Panc1 (cell line): ENCODE data around the gene STARD5. TPM values are rescaled to one million over a fixed set of nuclear protein-coding genes. Genes with fewer than 3 reads are reported as not detected.

Experiments used
- ATAC-seq: fragments of 200-7000 bp; cut with Tn5 transposase; 2 replicates; pipeline ENCODE4 v1.9.1; 2020; ENCODE audit warnings: mild to moderate bottlenecking, moderate library complexity
- BruUV-seq: library from RNA; stranded (reverse); fragments of 400-500 nt; replicated peaks from 2 replicates; lab custom pipeline; 2021; lab: Mats Ljungman, UMichigan
- CTCF ChIA-PET: fragments of 300-600 bp; sonication (Branson Sonifier 250); formaldehyde crosslinking; loops from one replicate; lab custom pipeline; 2022; ENCODE audit warnings: antibody characterized with exemption; lab: Charles Lee
- POLR2A ChIA-PET: fragments of 300-600 bp; sonication (Branson Sonifier 250); formaldehyde crosslinking; loops from one replicate; lab custom pipeline; 2022; ENCODE audit warnings: antibody characterized with exemption; lab: Charles Lee
- DNase-seq: peaks from one replicate; pipeline ENCODE4 v3.0.0-alpha.2; 2010; ENCODE audit warnings: low read depth, low spot score
- H3K27ac ChIP-seq: 2 replicates; pipeline ENCODE4 v1.5.1; 2011; ENCODE audit warnings: mild to moderate bottlenecking, low read length, inconsistent platforms
- H3K27me3 ChIP-seq: fragments of 200-500 bp; sonication (Bioruptor generic); 2 replicates; pipeline ENCODE4 v1.6.0; 2014; ENCODE audit warnings: low read length, inconsistent platforms; ENCODE audit not compliant: control insufficient read depth, insufficient read depth
- H3K36me3 ChIP-seq: fragments of 200-500 bp; sonication (Bioruptor generic); 2 replicates; pipeline ENCODE4 v1.5.1; 2014; ENCODE audit warnings: inconsistent platforms, mild to moderate bottlenecking, low read length, moderate library complexity; ENCODE audit not compliant: control insufficient read depth, insufficient read depth
- H3K4me1 ChIP-seq: 2 replicates; pipeline ENCODE4 v1.5.1; 2011; ENCODE audit warnings: inconsistent platforms, mild to moderate bottlenecking, low read length, moderate library complexity; ENCODE audit not compliant: control insufficient read depth, insufficient read depth
- H3K4me3 ChIP-seq, 2 experiments: 2 replicates each; pipeline ENCODE4 v1.5.1; 2011 to 2012; ENCODE audit warnings: low read depth in 2 of 2, low read length in 2 of 2, mild to moderate bottlenecking in 2 of 2, inconsistent platforms in 1 of 2, moderate library complexity in 1 of 2
- H3K9me3 ChIP-seq: fragments of 200-500 bp; sonication (Bioruptor generic); 2 replicates; pipeline ENCODE4 v1.5.1; 2014; ENCODE audit warnings: low read depth, mild to moderate bottlenecking, inconsistent platforms, low read length, moderate library complexity; ENCODE audit not compliant: control insufficient read depth, insufficient read depth
- POLR2AphosphoS5 ChIP-seq: IDR thresholded peaks from 2 replicates; pipeline ENCODE4 v1.6.1; 2012; ENCODE audit warnings: mild to moderate bottlenecking, low read depth, low read length, moderate library complexity
- SIN3A ChIP-seq: IDR thresholded peaks from 2 replicates; pipeline ENCODE4 v1.6.1; 2012; ENCODE audit warnings: low read depth, mild to moderate bottlenecking, low read length, moderate library complexity, borderline replicate concordance; ENCODE audit not compliant: insufficient read depth
- in situ Hi-C: cut with HindIII; loops from 2 replicates; pipeline ENCODE4 v1.10.0; 2016; ENCODE audit warnings: low sequenced_read_pairs, low pct_unique_long_range_greater_than_20kb
- intact Hi-C: fragments of 100-400 bp; cut with micrococcal nuclease; formaldehyde crosslinking; loops from one replicate; pipeline ENCODE4 v1.10.0; 2022; ENCODE audit not compliant: unreplicated experiment
- total RNA-seq: library from RNA; stranded (reverse); gene quantifications from one replicate; pipeline ENCODE4 v1.2.1, GENCODE V29; 2021; ENCODE audit not compliant: unreplicated experiment
- TF ChIP-seq, protein P1 (sequence below): fragments of 450-650 bp; IDR thresholded peaks from 2 replicates; pipeline ENCODE4 v1.5.1; 2017; ENCODE audit warnings: mild to moderate bottlenecking
- TF ChIP-seq, protein P2 (sequence below), 2 experiments: IDR thresholded peaks; 2 replicates each; pipeline ENCODE4 v1.6.1; 2011 to 2012; ENCODE audit warnings: low read depth in 2 of 2, control low read depth in 1 of 2, low read length in 1 of 2, mild to moderate bottlenecking in 1 of 2, moderate library complexity in 1 of 2; ENCODE audit not compliant: insufficient read depth in 1 of 2

STARD5 gene
- total RNA-seq, 1 experiment from 2014 or later = 2.9 TPM

DNA sequence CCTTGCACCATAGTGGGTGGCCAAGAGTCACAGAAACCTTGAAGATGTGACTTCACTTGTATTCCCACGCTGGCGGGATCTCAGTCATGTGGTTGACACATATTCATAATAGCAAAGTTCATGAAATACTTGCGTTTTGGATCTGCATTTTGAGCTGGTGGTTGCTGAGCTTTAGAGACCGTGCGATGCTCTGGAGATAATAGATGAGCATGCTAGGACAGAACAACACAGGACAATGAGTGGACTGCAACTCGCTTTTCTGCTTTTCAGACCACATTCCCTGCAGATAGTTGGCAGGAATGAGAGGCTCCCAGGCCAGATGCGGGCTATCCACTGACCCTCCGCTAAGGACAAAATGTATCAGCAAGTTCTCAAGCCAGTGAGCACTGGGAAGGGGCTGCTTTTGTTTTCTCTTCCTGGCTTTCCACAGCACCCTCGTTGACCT lies 13.8 kb upstream of the STARD5 start:
- intact Hi-C loops = no loop called here
- ATAC-seq = no peak
- ChIA-PET POLR2A (no interaction called here), CTCF (no interaction called here)
- in situ Hi-C loops = no loop called here
- peaks cover 5% of the 10 kb centered on the region; the same call in 1 of the 2 replicates for H3K4me1 ChIP-seq
- peaks cover 11% of the 10 kb centered on the region for H3K27me3 ChIP-seq
- no peak for DNase-seq
- no peak overlapping the region for H3K27ac ChIP-seq
- H3K4me3 ChIP-seq = no peak overlapping the region
- BruUV-seq = no TSS peak
- TF ChIP-seq, protein P1, sequence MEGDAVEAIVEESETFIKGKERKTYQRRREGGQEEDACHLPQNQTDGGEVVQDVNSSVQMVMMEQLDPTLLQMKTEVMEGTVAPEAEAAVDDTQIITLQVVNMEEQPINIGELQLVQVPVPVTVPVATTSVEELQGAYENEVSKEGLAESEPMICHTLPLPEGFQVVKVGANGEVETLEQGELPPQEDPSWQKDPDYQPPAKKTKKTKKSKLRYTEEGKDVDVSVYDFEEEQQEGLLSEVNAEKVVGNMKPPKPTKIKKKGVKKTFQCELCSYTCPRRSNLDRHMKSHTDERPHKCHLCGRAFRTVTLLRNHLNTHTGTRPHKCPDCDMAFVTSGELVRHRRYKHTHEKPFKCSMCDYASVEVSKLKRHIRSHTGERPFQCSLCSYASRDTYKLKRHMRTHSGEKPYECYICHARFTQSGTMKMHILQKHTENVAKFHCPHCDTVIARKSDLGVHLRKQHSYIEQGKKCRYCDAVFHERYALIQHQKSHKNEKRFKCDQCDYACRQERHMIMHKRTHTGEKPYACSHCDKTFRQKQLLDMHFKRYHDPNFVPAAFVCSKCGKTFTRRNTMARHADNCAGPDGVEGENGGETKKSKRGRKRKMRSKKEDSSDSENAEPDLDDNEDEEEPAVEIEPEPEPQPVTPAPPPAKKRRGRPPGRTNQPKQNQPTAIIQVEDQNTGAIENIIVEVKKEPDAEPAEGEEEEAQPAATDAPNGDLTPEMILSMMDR = no peak
- no peak for TF ChIP-seq SIN3A
- no peaks in the 10 kb centered on the region for H3K36me3 ChIP-seq
- no peaks in the 10 kb centered on the region for H3K9me3 ChIP-seq

DNA sequence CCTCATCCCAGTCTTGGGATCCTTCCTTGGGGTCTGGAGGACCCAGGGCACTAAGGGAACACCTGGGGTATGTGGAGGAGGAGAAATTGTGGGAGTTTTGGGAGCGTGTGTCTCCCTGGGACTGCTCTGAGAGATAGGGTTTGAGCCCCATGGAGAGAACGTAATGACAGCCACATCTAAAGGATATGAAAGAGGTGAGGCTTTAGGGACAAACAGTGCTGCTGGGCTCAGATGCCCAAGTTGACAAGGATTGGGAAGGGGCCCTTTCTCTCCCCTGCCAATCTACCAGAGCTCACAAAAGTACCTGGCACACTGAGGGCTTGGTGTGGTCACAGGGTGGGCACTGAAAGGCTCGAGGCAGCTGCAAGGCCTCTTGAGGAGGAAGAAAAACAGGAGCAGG lies 13.3 kb upstream of the STARD5 start:
- H3K4me1 ChIP-seq = peaks cover 5% of the 10 kb centered on the region; the same call in 1 of the 2 replicates
- ATAC-seq = no peak
- POLR2A ChIA-PET = no interaction called here

More for the DNA sequence above, 13.3 kb upstream of the STARD5 start:
- no peaks in the 10 kb centered on the region for H3K9me3 ChIP-seq
- no peaks in the 10 kb centered on the region for H3K36me3 ChIP-seq
- H3K4me3 ChIP-seq = no peak overlapping the region
- CTCF ChIA-PET = no interaction called here
- intact Hi-C loops = no loop called here
- in situ Hi-C loops = no loop called here
- DNase-seq = no peak
- BruUV-seq = no TSS peak
- no peak overlapping the region for H3K27ac ChIP-seq
- peaks cover 8% of the 10 kb centered on the region for H3K27me3 ChIP-seq
- TF ChIP-seq, protein P2, sequence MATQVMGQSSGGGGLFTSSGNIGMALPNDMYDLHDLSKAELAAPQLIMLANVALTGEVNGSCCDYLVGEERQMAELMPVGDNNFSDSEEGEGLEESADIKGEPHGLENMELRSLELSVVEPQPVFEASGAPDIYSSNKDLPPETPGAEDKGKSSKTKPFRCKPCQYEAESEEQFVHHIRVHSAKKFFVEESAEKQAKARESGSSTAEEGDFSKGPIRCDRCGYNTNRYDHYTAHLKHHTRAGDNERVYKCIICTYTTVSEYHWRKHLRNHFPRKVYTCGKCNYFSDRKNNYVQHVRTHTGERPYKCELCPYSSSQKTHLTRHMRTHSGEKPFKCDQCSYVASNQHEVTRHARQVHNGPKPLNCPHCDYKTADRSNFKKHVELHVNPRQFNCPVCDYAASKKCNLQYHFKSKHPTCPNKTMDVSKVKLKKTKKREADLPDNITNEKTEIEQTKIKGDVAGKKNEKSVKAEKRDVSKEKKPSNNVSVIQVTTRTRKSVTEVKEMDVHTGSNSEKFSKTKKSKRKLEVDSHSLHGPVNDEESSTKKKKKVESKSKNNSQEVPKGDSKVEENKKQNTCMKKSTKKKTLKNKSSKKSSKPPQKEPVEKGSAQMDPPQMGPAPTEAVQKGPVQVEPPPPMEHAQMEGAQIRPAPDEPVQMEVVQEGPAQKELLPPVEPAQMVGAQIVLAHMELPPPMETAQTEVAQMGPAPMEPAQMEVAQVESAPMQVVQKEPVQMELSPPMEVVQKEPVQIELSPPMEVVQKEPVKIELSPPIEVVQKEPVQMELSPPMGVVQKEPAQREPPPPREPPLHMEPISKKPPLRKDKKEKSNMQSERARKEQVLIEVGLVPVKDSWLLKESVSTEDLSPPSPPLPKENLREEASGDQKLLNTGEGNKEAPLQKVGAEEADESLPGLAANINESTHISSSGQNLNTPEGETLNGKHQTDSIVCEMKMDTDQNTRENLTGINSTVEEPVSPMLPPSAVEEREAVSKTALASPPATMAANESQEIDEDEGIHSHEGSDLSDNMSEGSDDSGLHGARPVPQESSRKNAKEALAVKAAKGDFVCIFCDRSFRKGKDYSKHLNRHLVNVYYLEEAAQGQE (IDR thresholded peaks at IDR 0.05; ENCODE audit: insufficient read depth in 1 of 2, low read depth in 2 of 2, low read length in 1 of 2) = no peak
- TF ChIP-seq, protein P1 = no peak
- TF ChIP-seq POLR2AphosphoS5 (no peak), SIN3A (no peak)
